GM23248 (cell line): ENCODE results near the gene G0S2. TPM values are rescaled to one million over a fixed set of nuclear protein-coding genes. Genes with fewer than 3 reads are reported as not detected.

Experiments used
- DNase-seq: peaks from one replicate; pipeline ENCODE4 v3.0.0-alpha.2; 2015
- H2AFZ ChIP-seq: fragments of 200-600 bp; sonication (generic); 2 replicates; pipeline ENCODE4 v1.6.1; 2016; ENCODE audit warnings: antibody characterized with exemption
- H3F3A ChIP-seq: fragments of 200-600 bp; sonication (generic); 2 replicates; pipeline ENCODE4 v1.6.1; 2016; ENCODE audit warnings: mild to moderate bottlenecking, antibody characterized with exemption, mixed run types; ENCODE audit not compliant: insufficient read depth
- H3K27ac ChIP-seq: fragments of 200-600 bp; sonication (generic); 2 replicates; pipeline ENCODE4 v1.5.1; 2016; ENCODE audit warnings: mild to moderate bottlenecking
- H3K27me3 ChIP-seq: fragments of 200-600 bp; sonication (generic); replicated peaks from 2 replicates; pipeline ENCODE4 v1.6.1; 2016; ENCODE audit warnings: mild to moderate bottlenecking; ENCODE audit not compliant: insufficient read depth
- H3K36me3 ChIP-seq: fragments of 200-600 bp; sonication (generic); 2 replicates; pipeline ENCODE4 v1.6.1; 2016; ENCODE audit warnings: low read depth, mild to moderate bottlenecking
- H3K4me1 ChIP-seq: fragments of 200-600 bp; sonication (generic); 2 replicates; pipeline ENCODE4 v1.6.1; 2016; ENCODE audit warnings: mild to moderate bottlenecking; ENCODE audit not compliant: insufficient read depth
- H3K4me2 ChIP-seq: fragments of 200-600 bp; sonication (generic); one replicate; pipeline ENCODE4 v1.6.1; 2016; ENCODE audit warnings: mild to moderate bottlenecking; ENCODE audit not compliant: unreplicated experiment
- H3K4me3 ChIP-seq: fragments of 200-600 bp; sonication (generic); 2 replicates; pipeline ENCODE4 v1.5.1; 2016; ENCODE audit warnings: mild to moderate bottlenecking
- H3K79me2 ChIP-seq: fragments of 200-600 bp; sonication (generic); 2 replicates; pipeline ENCODE4 v1.6.1; 2016; ENCODE audit warnings: mild to moderate bottlenecking; ENCODE audit not compliant: insufficient read depth
- H3K9ac ChIP-seq: fragments of 200-600 bp; sonication (generic); 2 replicates; pipeline ENCODE4 v1.6.1; 2016; ENCODE audit warnings: mild to moderate bottlenecking
- H3K9me2 ChIP-seq: fragments of 200-600 bp; sonication (generic); 2 replicates; pipeline ENCODE4 v1.6.1; 2016; ENCODE audit warnings: mixed run types, mild to moderate bottlenecking, moderate library complexity; ENCODE audit not compliant: insufficient read depth
- H3K9me3 ChIP-seq: fragments of 200-600 bp; sonication (generic); one replicate; pipeline ENCODE4 v1.6.1; 2017; ENCODE audit warnings: low read depth
- H4K20me1 ChIP-seq: fragments of 200-600 bp; sonication (generic); 2 replicates; pipeline ENCODE4 v1.6.0; 2016; ENCODE audit not compliant: insufficient read depth
- EZH2 ChIP-seq: fragments of 200-600 bp; sonication (generic); IDR thresholded peaks from 2 replicates; pipeline ENCODE4 v1.6.1; 2018; ENCODE audit warnings: antibody characterized with exemption, mild to moderate bottlenecking; ENCODE audit not compliant: insufficient read depth, poor library complexity, severe bottlenecking
- EZH2phosphoT487 ChIP-seq: fragments of 200-600 bp; sonication (generic); IDR thresholded peaks from 2 replicates; pipeline ENCODE4 v1.6.1; 2018; ENCODE audit warnings: antibody characterized with exemption, moderate library complexity, mild to moderate bottlenecking, low read depth; ENCODE audit not compliant: insufficient read depth
- WGBS, 2 experiments: methylation state at CpG; one replicate each; pipeline ENCODE4 v1.1.6; 2015 to 2017; ENCODE audit warnings: low lambda C conversion rate in 2 of 2, low coverage in 1 of 2; ENCODE audit errors: missing lambda C conversion rate in 2 of 2; 5-methylcytosine and 5-hydroxymethylcytosine counted together
- in situ Hi-C: fragments of 300-500 bp; cut with MboI; formaldehyde crosslinking; loops from 2 replicates; pipeline ENCODE4 v1.15.0; 2020
- polyA plus RNA-seq: library from polyadenylated mRNA; unstranded; fragments of >200 nt; fragmentation: Nextera tagmentation; extraction: Ambion mirVana; gene quantifications from 2 replicates; pipeline ENCODE4 v1.2.1, GENCODE V29; 2016
- total RNA-seq: library from RNA; depleted of rRNA; stranded (reverse); fragments of >200 nt; shearing (Covaris generic); gene quantifications from 2 replicates; pipeline ENCODE4 v1.2.3, GENCODE V29; 2014

G0S2 gene
- total and polyA plus RNA-seq, 2 experiments from 2014 or later, result 0.65 to 2.0 TPM

GRCh38 chr1:209702832-209703231 lies 27.6 kb downstream of the G0S2 start:
- Histone ChIP-seq H3K79me2 (no peaks in the 10 kb centered on the region), H3K4me2 (no peak overlapping the region), H4K20me1 (no peaks in the 10 kb centered on the region), H3K4me1 (peaks cover 14% of the 10 kb centered on the region), H3F3A (peaks cover 6% of the 10 kb centered on the region; the same call in 1 of the 2 replicates), H3K36me3 (no peaks in the 10 kb centered on the region), H3K27me3 (no peaks in the 10 kb centered on the region; the same call in 1 of the 2 replicates), H3K27ac (no peak overlapping the region), H3K9me3 (no peaks in the 10 kb centered on the region), H3K9me2 (no peaks in the 10 kb centered on the region), H3K9ac (no peak overlapping the region), H3K4me3 (no peak overlapping the region), H2AFZ (no peak overlapping the region)
- TF ChIP-seq EZH2, result no peak
- no peak for TF ChIP-seq EZH2phosphoT487
- no peak for DNase-seq
- 29 to 42% methylated on average over 1 of the region's 1 CpG for WGBS, 2 experiments
- in situ Hi-C loops, result no loop called here

GRCh38 chr1:209703834-209704504 lies 28.8 kb downstream of the G0S2 start:
- Histone ChIP-seq H3K9me2 (no peaks in the 10 kb centered on the region), H3F3A (peaks cover 6% of the 10 kb centered on the region; the same call in 1 of the 2 replicates), H3K27ac (no peak overlapping the region), H3K4me2 (no peak overlapping the region), H3K4me3 (no peak overlapping the region), H2AFZ (no peak overlapping the region), H4K20me1 (no peaks in the 10 kb centered on the region), H3K9ac (no peak overlapping the region), H3K4me1 (peaks cover 14% of the 10 kb centered on the region), H3K27me3 (no peaks in the 10 kb centered on the region; the same call in 1 of the 2 replicates), H3K9me3 (no peaks in the 10 kb centered on the region), H3K36me3 (no peaks in the 10 kb centered on the region), H3K79me2 (no peaks in the 10 kb centered on the region)
- in situ Hi-C loops, result no loop called here
- WGBS, 2 experiments, result 64 to 66% methylated on average over 6 of the region's 6 CpGs
- TF ChIP-seq EZH2phosphoT487 (no peak), EZH2 (no peak)
- DNase-seq, result no peak

GRCh38 chr1:209704584-209704983 lies 29.4 kb downstream of the G0S2 start, which contains the start of gene HSD11B1:
HSD11B1 (plus strand) TSS chr1:209704846; CDS start chr1:209704943, 97 bp downstream.
- H3K4me3 ChIP-seq, result no peak within 1 kb of the TSS
- in situ Hi-C loops, result no loop called here
- 0 out of 2 replicates have a peak within 1 kb of the TSS, but pooled peaks have one; percentile 28 for H3K27ac ChIP-seq
- no peaks in the 10 kb centered on the region; the same call in 1 of the 2 replicates for H3K27me3 ChIP-seq
- H3K9ac ChIP-seq, result no peak within 1 kb of the TSS
- no peak within 1 kb of the TSS for H3K4me2 ChIP-seq
- no peak within 1 kb of the TSS for H2AFZ ChIP-seq
- H3K4me1 ChIP-seq, result peaks cover 14% of the 10 kb centered on the region
- DNase-seq, result peak; percentile 93
- H4K20me1 ChIP-seq, result no peaks in the 10 kb centered on the region
- H3K9me3 ChIP-seq, result no peaks in the 10 kb centered on the region
- TF ChIP-seq EZH2 (no peak), EZH2phosphoT487 (no peak)
- no peaks in the 10 kb centered on the region for H3K9me2 ChIP-seq
- WGBS, 2 experiments, result 4 to 8% methylated on average over 6 of the region's 6 CpGs
- no peaks in the 10 kb centered on the region for H3K36me3 ChIP-seq
- no peaks in the 10 kb centered on the region for H3K79me2 ChIP-seq
- peaks cover 6% of the 10 kb centered on the region; the same call in 1 of the 2 replicates for H3F3A ChIP-seq

- Histone ChIP-seq H3K9me2 (no peaks in the 10 kb centered on the region), H3K4me2 (no peak overlapping the region), H3K4me3 (no peak overlapping the region), H3K36me3 (no peaks in the 10 kb centered on the region), H3K27me3 (no peaks in the 10 kb centered on the region; the same call in 1 of the 2 replicates), H4K20me1 (no peaks in the 10 kb centered on the region), H3K27ac (0 out of 2 replicates have a peak overlapping the region, but pooled peaks have one; percentile 28), H3F3A (peaks cover 6% of the 10 kb centered on the region; the same call in 1 of the 2 replicates), H2AFZ (no peak overlapping the region), H3K4me1 (peaks cover 14% of the 10 kb centered on the region), H3K9ac (no peak overlapping the region), H3K79me2 (no peaks in the 10 kb centered on the region), H3K9me3 (no peaks in the 10 kb centered on the region)
- DNase-seq, result no peak
- in situ Hi-C loops, result no loop called here
- 42 to 46% methylated on average over 2 of the region's 2 CpGs for WGBS, 2 experiments
- TF ChIP-seq EZH2phosphoT487, result no peak
- no peak for TF ChIP-seq EZH2
Observed at GRCh38 chr1:209705033-209705598, 29.9 kb downstream of the G0S2 start.
